Activated T-cell treated with anti-CD3 and anti-CD28 coated beads, Interleukin-2, amount 50 U/mL, for 24 hours (primary cell): ENCODE results near the gene LRMDA.

ENCODE experiments used
- DNase-seq: peaks from one replicate; pipeline ENCODE4 v3.0.0-alpha.2; 2020
- H3K27ac Mint-ChIP-seq: 2 replicates; pipeline ENCODE4 v1.8.0; 2020; ENCODE audit warnings: mild to moderate bottlenecking, mixed read lengths
- H3K27me3 Mint-ChIP-seq: 2 replicates; pipeline ENCODE4 v1.8.0; 2020; ENCODE audit warnings: mixed read lengths
- H3K36me3 Mint-ChIP-seq: 2 replicates; pipeline ENCODE4 v1.8.0; 2020; ENCODE audit warnings: low read depth, mixed read lengths
- H3K4me1 Mint-ChIP-seq: 2 replicates; pipeline ENCODE4 v1.8.0; 2020; ENCODE audit warnings: low read depth, mixed read lengths
- H3K4me3 Mint-ChIP-seq: 2 replicates; pipeline ENCODE4 v1.8.0; 2020; ENCODE audit warnings: mild to moderate bottlenecking, moderate library complexity, mixed read lengths
- H3K9me3 Mint-ChIP-seq: 2 replicates; pipeline ENCODE4 v1.8.0; 2020; ENCODE audit warnings: mixed read lengths

Gene LRMDA

GRCh38 chr10:75483188-75483587, 51.8 kb downstream of the LRMDA start:
- H3K36me3 Mint-ChIP-seq = no peaks in the 10 kb centered on the region
- no peak overlapping the region for H3K4me3 Mint-ChIP-seq
- DNase-seq = no peak
- H3K4me1 Mint-ChIP-seq = no peaks in the 10 kb centered on the region
- H3K27ac Mint-ChIP-seq = no peak overlapping the region
- H3K9me3 Mint-ChIP-seq = no peaks in the 10 kb centered on the region
- peaks cover 6% of the 10 kb centered on the region for H3K27me3 Mint-ChIP-seq

GRCh38 chr10:75484717-75485116, 53.3 kb downstream of the LRMDA start:
- no peak for DNase-seq
- no peaks in the 10 kb centered on the region for H3K36me3 Mint-ChIP-seq
- no peak overlapping the region for H3K4me3 Mint-ChIP-seq
- no peaks in the 10 kb centered on the region for H3K4me1 Mint-ChIP-seq
- peaks cover 6% of the 10 kb centered on the region for H3K27me3 Mint-ChIP-seq
- no peaks in the 10 kb centered on the region for H3K9me3 Mint-ChIP-seq
- H3K27ac Mint-ChIP-seq = no peak overlapping the region

GRCh38 chr10:75486591-75486990, 55.2 kb downstream of the LRMDA start:
- Mint-ChIP-seq H3K4me1 (no peaks in the 10 kb centered on the region), H3K4me3 (no peak overlapping the region), H3K27me3 (peaks cover 6% of the 10 kb centered on the region), H3K27ac (no peak overlapping the region), H3K9me3 (no peaks in the 10 kb centered on the region), H3K36me3 (no peaks in the 10 kb centered on the region)
- no peak for DNase-seq

- Mint-ChIP-seq H3K4me3 (no peak overlapping the region), H3K27me3 (peaks cover 6% of the 10 kb centered on the region), H3K4me1 (no peaks in the 10 kb centered on the region), H3K9me3 (no peaks in the 10 kb centered on the region), H3K27ac (no peak overlapping the region), H3K36me3 (no peaks in the 10 kb centered on the region)
- DNase-seq = no peak
Measured at GRCh38 chr10:75487087-75487754, 55.8 kb downstream of the LRMDA start.

GRCh38 chr10:75487755-75488125, 56.3 kb downstream of the LRMDA start:
- DNase-seq = no peak
- Mint-ChIP-seq H3K27ac (no peak overlapping the region), H3K9me3 (no peaks in the 10 kb centered on the region), H3K36me3 (no peaks in the 10 kb centered on the region), H3K4me1 (no peaks in the 10 kb centered on the region), H3K4me3 (no peak overlapping the region), H3K27me3 (peaks cover 6% of the 10 kb centered on the region)

GRCh38 chr10:75492173-75492925, 60.9 kb downstream of the LRMDA start:
- Mint-ChIP-seq H3K4me3 (no peak overlapping the region), H3K27me3 (peaks cover 11% of the 10 kb centered on the region), H3K9me3 (no peaks in the 10 kb centered on the region), H3K36me3 (no peaks in the 10 kb centered on the region), H3K4me1 (no peaks in the 10 kb centered on the region), H3K27ac (no peak overlapping the region)
- DNase-seq = no peak

GRCh38 chr10:75493464-75493863, 62.0 kb downstream of the LRMDA start:
- Mint-ChIP-seq H3K27me3 (peaks cover 7% of the 10 kb centered on the region), H3K9me3 (no peaks in the 10 kb centered on the region), H3K4me3 (no peak overlapping the region), H3K4me1 (no peaks in the 10 kb centered on the region), H3K36me3 (no peaks in the 10 kb centered on the region), H3K27ac (no peak overlapping the region)
- no peak for DNase-seq

- DNase-seq = no peak
- no peak overlapping the region for H3K4me3 Mint-ChIP-seq
- peaks cover 9% of the 10 kb centered on the region for H3K27me3 Mint-ChIP-seq
- no peaks in the 10 kb centered on the region for H3K36me3 Mint-ChIP-seq
- no peak overlapping the region for H3K27ac Mint-ChIP-seq
- H3K9me3 Mint-ChIP-seq = no peaks in the 10 kb centered on the region
- no peaks in the 10 kb centered on the region for H3K4me1 Mint-ChIP-seq
Measured at GRCh38 chr10:75495434-75496190, 64.2 kb downstream of the LRMDA start.

- no peak overlapping the region for H3K27ac Mint-ChIP-seq
- no peak for DNase-seq
- no peak overlapping the region for H3K4me3 Mint-ChIP-seq
- H3K9me3 Mint-ChIP-seq = no peaks in the 10 kb centered on the region
- no peaks in the 10 kb centered on the region for H3K36me3 Mint-ChIP-seq
- H3K27me3 Mint-ChIP-seq = peaks cover 9% of the 10 kb centered on the region
- no peaks in the 10 kb centered on the region for H3K4me1 Mint-ChIP-seq
Measured at GRCh38 chr10:75496191-75496567, 64.8 kb downstream of the LRMDA start.

- Mint-ChIP-seq H3K9me3 (no peaks in the 10 kb centered on the region), H3K27me3 (peaks cover 9% of the 10 kb centered on the region), H3K27ac (no peak overlapping the region), H3K4me3 (no peak overlapping the region), H3K4me1 (no peaks in the 10 kb centered on the region), H3K36me3 (no peaks in the 10 kb centered on the region)
- DNase-seq = no peak
Measured at GRCh38 chr10:75497997-75498883, 66.8 kb downstream of the LRMDA start.

GRCh38 chr10:75498884-75499350, 67.5 kb downstream of the LRMDA start:
- Mint-ChIP-seq H3K4me1 (no peaks in the 10 kb centered on the region), H3K9me3 (no peaks in the 10 kb centered on the region)

GRCh38 chr10:75499556-75500160, 68.2 kb downstream of the LRMDA start:
- no peaks in the 10 kb centered on the region for H3K9me3 Mint-ChIP-seq
- peaks cover 9% of the 10 kb centered on the region for H3K27me3 Mint-ChIP-seq
- H3K36me3 Mint-ChIP-seq = no peaks in the 10 kb centered on the region
- H3K4me3 Mint-ChIP-seq = no peak overlapping the region
- H3K27ac Mint-ChIP-seq = no peak overlapping the region
- no peak for DNase-seq
- no peaks in the 10 kb centered on the region for H3K4me1 Mint-ChIP-seq

More at GRCh38 chr10:75498884-75499350, 67.5 kb downstream of the LRMDA start:
- no peak for DNase-seq
- Mint-ChIP-seq H3K36me3 (no peaks in the 10 kb centered on the region), H3K27me3 (peaks cover 9% of the 10 kb centered on the region), H3K4me3 (no peak overlapping the region), H3K27ac (no peak overlapping the region)

GRCh38 chr10:75502389-75502788, 71.0 kb downstream of the LRMDA start:
- no peak for DNase-seq
- Mint-ChIP-seq H3K4me1 (no peaks in the 10 kb centered on the region), H3K4me3 (no peak overlapping the region), H3K27me3 (peaks cover 6% of the 10 kb centered on the region), H3K9me3 (no peaks in the 10 kb centered on the region), H3K27ac (no peak overlapping the region), H3K36me3 (no peaks in the 10 kb centered on the region)

- Mint-ChIP-seq H3K27me3 (peaks cover 6% of the 10 kb centered on the region), H3K36me3 (no peaks in the 10 kb centered on the region), H3K9me3 (no peaks in the 10 kb centered on the region), H3K4me1 (no peaks in the 10 kb centered on the region), H3K27ac (no peak overlapping the region), H3K4me3 (no peak overlapping the region)
- no peak for DNase-seq
Measured at GRCh38 chr10:75502838-75503237, 71.4 kb downstream of the LRMDA start.
